Choroid plexus epithelial cell (primary cell): ENCODE measurements around the gene TAL1.
"Not testable (repeated sequence)": the region's sequence is repeated elsewhere in the genome, so short reads cannot be mapped to it uniquely, and the experiment has no call there.

ENCODE experiments used
- DNase-seq: peaks from one replicate; pipeline ENCODE4 v3.0.0-alpha.2; 2010; ENCODE audit warnings: low read depth
- H3K4me3 ChIP-seq: 2 replicates; pipeline ENCODE4 v1.5.1; 2011; ENCODE audit warnings: low read depth, mild to moderate bottlenecking, control low read depth, low read length, moderate library complexity
- TF ChIP-seq, protein P1 (sequence below): conservative IDR thresholded peaks from 2 replicates; pipeline ENCODE4 v1.5.1; 2011; ENCODE audit warnings: low read depth, mild to moderate bottlenecking, control low read depth, inconsistent platforms, low read length, moderate library complexity

Gene TAL1

GRCh38 chr1:47201179-47201578 is 30.8 kb downstream of the TAL1 start:
- peak; percentile 65 for DNase-seq
- H3K4me3 ChIP-seq: no peak overlapping the region
- TF ChIP-seq, protein P1, sequence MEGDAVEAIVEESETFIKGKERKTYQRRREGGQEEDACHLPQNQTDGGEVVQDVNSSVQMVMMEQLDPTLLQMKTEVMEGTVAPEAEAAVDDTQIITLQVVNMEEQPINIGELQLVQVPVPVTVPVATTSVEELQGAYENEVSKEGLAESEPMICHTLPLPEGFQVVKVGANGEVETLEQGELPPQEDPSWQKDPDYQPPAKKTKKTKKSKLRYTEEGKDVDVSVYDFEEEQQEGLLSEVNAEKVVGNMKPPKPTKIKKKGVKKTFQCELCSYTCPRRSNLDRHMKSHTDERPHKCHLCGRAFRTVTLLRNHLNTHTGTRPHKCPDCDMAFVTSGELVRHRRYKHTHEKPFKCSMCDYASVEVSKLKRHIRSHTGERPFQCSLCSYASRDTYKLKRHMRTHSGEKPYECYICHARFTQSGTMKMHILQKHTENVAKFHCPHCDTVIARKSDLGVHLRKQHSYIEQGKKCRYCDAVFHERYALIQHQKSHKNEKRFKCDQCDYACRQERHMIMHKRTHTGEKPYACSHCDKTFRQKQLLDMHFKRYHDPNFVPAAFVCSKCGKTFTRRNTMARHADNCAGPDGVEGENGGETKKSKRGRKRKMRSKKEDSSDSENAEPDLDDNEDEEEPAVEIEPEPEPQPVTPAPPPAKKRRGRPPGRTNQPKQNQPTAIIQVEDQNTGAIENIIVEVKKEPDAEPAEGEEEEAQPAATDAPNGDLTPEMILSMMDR: no peak

GRCh38 chr1:47198214-47198613 is 33.8 kb downstream of the TAL1 start:
- H3K4me3 ChIP-seq: no peak overlapping the region
- TF ChIP-seq, protein P1: no peak
- DNase-seq: no peak

GRCh38 chr1:47196622-47197021 is 35.4 kb downstream of the TAL1 start:
- DNase-seq: no peak
- TF ChIP-seq, protein P1: no peak

GRCh38 chr1:47195981-47196380 is 36.0 kb downstream of the TAL1 start:
- H3K4me3 ChIP-seq, DNase-seq: not testable (repeated sequence)

More at GRCh38 chr1:47196622-47197021, 35.4 kb downstream of the TAL1 start:
- no peak overlapping the region for H3K4me3 ChIP-seq

DNA sequence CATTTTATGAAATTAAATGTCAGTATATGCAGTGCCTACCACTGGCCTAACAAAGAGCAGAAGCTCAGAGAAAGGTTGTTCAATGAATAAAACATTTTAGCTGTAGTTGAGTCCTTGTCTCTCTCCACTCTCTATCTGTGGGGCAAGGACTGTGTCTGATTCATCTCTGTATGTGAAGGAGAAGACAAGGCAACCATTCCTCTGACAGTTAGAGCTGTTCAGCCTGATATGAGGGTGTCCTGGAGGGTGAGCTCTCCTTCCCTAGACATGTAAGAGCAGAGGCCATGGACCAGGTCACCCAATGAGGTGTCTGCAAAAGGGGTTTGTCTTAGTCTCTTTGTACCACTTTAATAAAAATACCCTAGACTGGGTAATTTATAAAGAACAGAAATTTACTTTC is 37.7 kb downstream of the TAL1 start:
- H3K4me3 ChIP-seq: no peak overlapping the region
- TF ChIP-seq, protein P1: no peak
- DNase-seq: no peak

GRCh38 chr1:47193496-47193895 is 38.5 kb downstream of the TAL1 start:
- DNase-seq, H3K4me3 ChIP-seq: not testable (repeated sequence)

GRCh38 chr1:47192458-47193384 is 39.3 kb downstream of the TAL1 start:
- no peak overlapping the region for H3K4me3 ChIP-seq
- TF ChIP-seq, protein P1: peak; percentile 99
- peak; percentile 77 for DNase-seq

- TF ChIP-seq, protein P1: no peak
- no peak for DNase-seq
- H3K4me3 ChIP-seq: no peak overlapping the region
These were observed 40.0 kb downstream of the TAL1 start for GRCh38 chr1:47191940-47192457.
